Thyroid gland (tissue), 4 donors: Measurements from ENCODE around the gene NUDT5. TPM values are rescaled to one million over a fixed set of nuclear protein-coding genes. Genes with fewer than 3 reads are reported as not detected.

ENCODE experiments used
- DNase-seq, 2 donors: peaks; one replicate each; pipeline ENCODE4 v3.0.0-alpha.2; 2019
- H3K27ac ChIP-seq, 3 donors: fragments of 200-600 bp; sonication (generic); 1 replicate in 2 of 3; 2 replicates in 1 of 3; pipeline ENCODE4 v1.5.1; 2016 to 2019; ENCODE audit warnings: mild to moderate bottlenecking in 1 of 3, moderate library complexity in 1 of 3
- H3K27me3 ChIP-seq: fragments of 200-600 bp; sonication (generic); one replicate; pipeline ENCODE4 v1.5.1; 2019
- H3K36me3 ChIP-seq, 2 donors: fragments of 200-600 bp; sonication (generic); one replicate each; pipeline ENCODE4 v1.5.1; 2016 to 2019
- H3K4me1 ChIP-seq, 2 donors: fragments of 200-600 bp; sonication (generic); one replicate each; pipeline ENCODE4 v1.5.1; 2017 to 2019
- H3K4me3 ChIP-seq, 3 donors: fragments of 200-600 bp; sonication (generic); replicated peaks in 1 of 3; 1 replicate in 2 of 3; 2 replicates in 1 of 3; pipeline ENCODE4 v1.5.1; 2016; ENCODE audit warnings: mild to moderate bottlenecking in 1 of 3
- H3K9me3 ChIP-seq: fragments of 200-600 bp; sonication (generic); one replicate; pipeline ENCODE4 v1.5.1; 2017
- CTCF ChIP-seq, 6 experiments: fragments of 200-600 bp in 3 of 6; fragments of 450-650 bp in 3 of 6; sonication (generic) in 3 of 6; IDR thresholded peaks; one replicate each; pipeline ENCODE4 v1.5.1; 2016 to 2019; ENCODE audit warnings: antibody characterized with exemption in 6 of 6, mild to moderate bottlenecking in 2 of 6, inconsistent platforms in 1 of 6, moderate library complexity in 1 of 6
- POLR2A ChIP-seq, 2 donors: fragments of 450-650 bp; IDR thresholded peaks; one replicate each; pipeline ENCODE4 v1.6.1; 2017; ENCODE audit warnings: antibody characterized with exemption in 2 of 2, mild to moderate bottlenecking in 2 of 2, moderate library complexity in 1 of 2
- WGBS, 2 donors: methylation state at CpG; one replicate each; pipeline ENCODE4 v1.1.5; 2017; 5-methylcytosine and 5-hydroxymethylcytosine counted together
- intact Hi-C: fragments of 100-400 bp; cut with DNase I; formaldehyde crosslinking; loops from one replicate; pipeline ENCODE4 v1.15.1; 2023
- total RNA-seq, 4 donors: library from RNA; depleted of rRNA; stranded (reverse); fragments of >200 nt; gene quantifications; one replicate each; pipeline ENCODE4 v1.2.3, GENCODE V29; 2016

NUDT5 gene
- total RNA-seq, 4 donors from 2014 or later = 44.9 to 57.9 (median 51.8) TPM

- peaks cover 0 to 5% of the 10 kb centered on the region in 2 donors for H3K36me3 ChIP-seq
- no peak for DNase-seq
- intact Hi-C loops = no loop called here
- peaks cover 17 to 27% of the 10 kb centered on the region in 2 donors for H3K4me1 ChIP-seq
- peak overlapping the region; percentile 60 to 93 (median 64) for H3K4me3 ChIP-seq
- 1% methylated on average over 12 of the region's 12 CpGs for WGBS, 2 donors
- no peak for TF ChIP-seq POLR2A (IDR thresholded peaks at IDR 0.05)
- TF ChIP-seq CTCF (IDR thresholded peaks at IDR 0.05) = no peak
- H3K27me3 ChIP-seq = no peaks in the 10 kb centered on the region
- peak overlapping the region; percentile 61 to 95 (median 90) for H3K27ac ChIP-seq
- no peaks in the 10 kb centered on the region for H3K9me3 ChIP-seq
Observed at GRCh38 chr10:12195281-12195602, 449 bp downstream of the NUDT5 start.

GRCh38 chr10:12194752-12195271 is 879 bp downstream of the NUDT5 start:
- intact Hi-C loops = no loop called here
- peaks cover 17 to 27% of the 10 kb centered on the region in 2 donors for H3K4me1 ChIP-seq

GRCh38 chr10:12193193-12193592 is 2.5 kb downstream of the NUDT5 start:
- Histone ChIP-seq H3K4me3 (no peak overlapping the region), H3K27ac (no peak overlapping the region), H3K4me1 (peaks cover 17 to 27% of the 10 kb centered on the region in 2 donors), H3K36me3 (no peaks in the 10 kb centered on the region), H3K9me3 (no peaks in the 10 kb centered on the region), H3K27me3 (no peaks in the 10 kb centered on the region)
- intact Hi-C loops = no loop called here
- TF ChIP-seq POLR2A (IDR thresholded peaks at IDR 0.05) (no peak), CTCF (IDR thresholded peaks at IDR 0.05) (no peak)
- DNase-seq = no peak
- 91% methylated on average over 5 of the region's 5 CpGs for WGBS, 2 donors

More at GRCh38 chr10:12194752-12195271, 879 bp downstream of the NUDT5 start:
- Histone ChIP-seq H3K36me3 (peaks cover 0 to 5% of the 10 kb centered on the region in 2 donors), H3K4me3 (peak overlapping the region; percentile 60 to 93 (median 64)), H3K27me3 (no peaks in the 10 kb centered on the region), H3K27ac (peak overlapping the region; percentile 61 to 95 (median 90)), H3K9me3 (no peaks in the 10 kb centered on the region)
- 4 to 9% methylated on average over 21 to 25 of the region's 27 CpGs for WGBS, 2 donors
- peak; percentile 66 to 67 for DNase-seq
- no peak for TF ChIP-seq CTCF (IDR thresholded peaks at IDR 0.05)
- TF ChIP-seq POLR2A (IDR thresholded peaks at IDR 0.05) = no peak

- no peak overlapping the region for H3K4me3 ChIP-seq
- TF ChIP-seq CTCF (IDR thresholded peaks at IDR 0.05) (no peak), POLR2A (IDR thresholded peaks at IDR 0.05) (no peak)
- no peaks in the 10 kb centered on the region for H3K9me3 ChIP-seq
- no peak for DNase-seq
- intact Hi-C loops = no loop called here
- WGBS, 2 donors = 70 to 76% methylated on average over 3 of the region's 3 CpGs
- no peak overlapping the region for H3K27ac ChIP-seq
- no peaks in the 10 kb centered on the region for H3K36me3 ChIP-seq
- peaks cover 8 to 14% of the 10 kb centered on the region in 2 donors for H3K4me1 ChIP-seq
- no peaks in the 10 kb centered on the region for H3K27me3 ChIP-seq
Observed at GRCh38 chr10:12191715-12192114, 4.0 kb downstream of the NUDT5 start.

- TF ChIP-seq CTCF (IDR thresholded peaks at IDR 0.05) (no peak), POLR2A (IDR thresholded peaks at IDR 0.05) (no peak)
- H3K36me3 ChIP-seq = peaks cover 7 to 13% of the 10 kb centered on the region in 2 donors
- intact Hi-C loops = no loop called here
- DNase-seq = no peak
- 95 to 96% methylated on average over 10 of the region's 10 CpGs for WGBS, 2 donors
- peaks cover 2 to 12% of the 10 kb centered on the region in 2 donors for H3K4me1 ChIP-seq
- no peak overlapping the region for H3K27ac ChIP-seq
- H3K27me3 ChIP-seq = no peaks in the 10 kb centered on the region
- H3K4me3 ChIP-seq = no peak overlapping the region
- H3K9me3 ChIP-seq = no peaks in the 10 kb centered on the region
Observed at GRCh38 chr10:12189426-12189825, 6.3 kb downstream of the NUDT5 start.
